ENCODE measurements around the gene HIPK2.

- TF ChIP-seq CTCF (conservative IDR thresholded peaks at IDR 0.05): no peak
- no peak for TF ChIP-seq ZFX (IDR thresholded peaks at IDR 0.05)
Measured at GRCh38 chr7:139657725-139658124, 120.1 kb downstream of the HIPK2 start.
